GM19395 (cell line): Measurements from ENCODE around the gene CCDC194.
A peak's percentile ranks its signal among the peaks of the same experiment; 100 is the strongest.

ENCODE experiments used
- ATAC-seq: cut with Tn5 transposase; IDR thresholded peaks from one replicate; pipeline ENCODE4 v1.9.1; 2021; ENCODE audit warnings: mild to moderate bottlenecking, moderate library complexity; ENCODE audit not compliant: unreplicated experiment

CCDC194 gene

GRCh38 chr19:17393914-17394313, at the start of gene CCDC194:
CCDC194 (minus strand) TSS chr19:17394196; CDS start chr19:17394158, 38 bp downstream.
- ATAC-seq, result no peak

GRCh38 chr19:17441241-17442021, 47.4 kb upstream of the CCDC194 start:
- ATAC-seq, result no peak

GRCh38 chr19:17436874-17437267, 42.9 kb upstream of the CCDC194 start:
- ATAC-seq, result no peak

GRCh38 chr19:17436094-17436873, 42.3 kb upstream of the CCDC194 start:
- no peak for ATAC-seq

GRCh38 chr19:17435218-17435617, 41.2 kb upstream of the CCDC194 start:
- ATAC-seq, result no peak

GRCh38 chr19:17431417-17431816, 37.4 kb upstream of the CCDC194 start:
- no peak for ATAC-seq

- no peak for ATAC-seq
Measured at GRCh38 chr19:17429641-17430113, 35.7 kb upstream of the CCDC194 start.

GRCh38 chr19:17424743-17425365, 30.9 kb upstream of the CCDC194 start:
- ATAC-seq, result no peak

- no peak for ATAC-seq
Measured at GRCh38 chr19:17423429-17424208, 29.6 kb upstream of the CCDC194 start.

GRCh38 chr19:17421942-17422341, 27.9 kb upstream of the CCDC194 start:
- no peak for ATAC-seq

- ATAC-seq, result peak; percentile 14
Measured at GRCh38 chr19:17420475-17420924, 26.5 kb upstream of the CCDC194 start.

GRCh38 chr19:17419621-17420474, 25.9 kb upstream of the CCDC194 start, which contains the start of gene MVB12A:
MVB12A (plus strand) TSS chr19:17420047; CDS start chr19:17420136, 89 bp downstream.
- peak; percentile 88 for ATAC-seq

- no peak for ATAC-seq
Measured at GRCh38 chr19:17419154-17419620, 25.2 kb upstream of the CCDC194 start.

- ATAC-seq, result no peak
Measured at GRCh38 chr19:17418710-17419109, 24.7 kb upstream of the CCDC194 start.

GRCh38 chr19:17415121-17415520, 21.1 kb upstream of the CCDC194 start:
- no peak for ATAC-seq

- no peak for ATAC-seq
Measured at GRCh38 chr19:17414097-17414496, 20.1 kb upstream of the CCDC194 start.

GRCh38 chr19:17411801-17412200, 17.8 kb upstream of the CCDC194 start:
- no peak for ATAC-seq

GRCh38 chr19:17409990-17410389, 16.0 kb upstream of the CCDC194 start:
- no peak for ATAC-seq

- no peak for ATAC-seq
Measured at GRCh38 chr19:17406887-17407196, 12.8 kb upstream of the CCDC194 start.
